ENCODE results near the gene HCRT. TPM values are rescaled to one million over a fixed set of nuclear protein-coding genes. Genes with fewer than 3 reads are reported as not detected.

HCRT gene
- total and polyA plus RNA-seq, 9 donors: not detected

DNA sequence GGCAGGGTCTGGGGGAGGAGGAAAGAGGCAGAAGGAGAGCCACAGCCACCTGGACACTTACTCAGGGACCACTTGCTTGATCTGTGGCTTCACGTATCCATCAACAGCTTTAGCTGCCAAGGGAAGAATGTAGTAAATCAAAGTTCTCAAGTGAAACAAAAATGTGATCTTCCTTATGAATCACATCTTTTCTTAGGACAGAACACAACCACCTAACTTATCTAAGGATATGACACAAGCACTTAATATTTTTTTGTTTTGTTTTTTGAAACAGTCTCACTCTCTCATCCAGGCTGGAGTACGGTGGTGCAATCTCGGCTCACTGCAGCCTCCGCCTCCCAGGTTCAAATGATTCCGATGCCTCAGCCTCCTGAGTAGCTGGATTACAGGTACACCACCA, 17.4 kb upstream of the HCRT start:
- TF ChIP-seq POLR2A (IDR thresholded peaks at IDR 0.05) (no peak), EP300 (IDR thresholded peaks at IDR 0.05) (no peak)
- Histone ChIP-seq H3K27me3 (no peaks in the 10 kb centered on the region), H3K4me1 (ENCODE audit: insufficient read depth) (no peaks in the 10 kb centered on the region), H3K9me3 (no peaks in the 10 kb centered on the region), H3K27ac (no peak overlapping the region), H3K4me3 (no peak overlapping the region), H3K36me3 (no peaks in the 10 kb centered on the region)
- WGBS, 3 donors: 70 to 87% (median 80%) methylated on average over 5 of the region's 5 CpGs
- DNase-seq: no peak
- intact Hi-C loops (cut with DNase I): no loop called here

- intact Hi-C loops (cut with DNase I): no loop called here
- H3K27me3 ChIP-seq: no peaks in the 10 kb centered on the region
- H3K36me3 ChIP-seq: no peaks in the 10 kb centered on the region
- H3K4me1 ChIP-seq (ENCODE audit: insufficient read depth): no peaks in the 10 kb centered on the region
- H3K27ac ChIP-seq: peak overlapping the region in 1 of 2 donors; percentile 39
- no peak overlapping the region for H3K4me3 ChIP-seq
- H3K9me3 ChIP-seq: no peaks in the 10 kb centered on the region
- no peak for TF ChIP-seq POLR2A (IDR thresholded peaks at IDR 0.05)
- TF ChIP-seq EP300 (IDR thresholded peaks at IDR 0.05): no peak
- TF ChIP-seq, protein P1, sequence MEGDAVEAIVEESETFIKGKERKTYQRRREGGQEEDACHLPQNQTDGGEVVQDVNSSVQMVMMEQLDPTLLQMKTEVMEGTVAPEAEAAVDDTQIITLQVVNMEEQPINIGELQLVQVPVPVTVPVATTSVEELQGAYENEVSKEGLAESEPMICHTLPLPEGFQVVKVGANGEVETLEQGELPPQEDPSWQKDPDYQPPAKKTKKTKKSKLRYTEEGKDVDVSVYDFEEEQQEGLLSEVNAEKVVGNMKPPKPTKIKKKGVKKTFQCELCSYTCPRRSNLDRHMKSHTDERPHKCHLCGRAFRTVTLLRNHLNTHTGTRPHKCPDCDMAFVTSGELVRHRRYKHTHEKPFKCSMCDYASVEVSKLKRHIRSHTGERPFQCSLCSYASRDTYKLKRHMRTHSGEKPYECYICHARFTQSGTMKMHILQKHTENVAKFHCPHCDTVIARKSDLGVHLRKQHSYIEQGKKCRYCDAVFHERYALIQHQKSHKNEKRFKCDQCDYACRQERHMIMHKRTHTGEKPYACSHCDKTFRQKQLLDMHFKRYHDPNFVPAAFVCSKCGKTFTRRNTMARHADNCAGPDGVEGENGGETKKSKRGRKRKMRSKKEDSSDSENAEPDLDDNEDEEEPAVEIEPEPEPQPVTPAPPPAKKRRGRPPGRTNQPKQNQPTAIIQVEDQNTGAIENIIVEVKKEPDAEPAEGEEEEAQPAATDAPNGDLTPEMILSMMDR (IDR thresholded peaks at IDR 0.05): no peak
- WGBS, 3 donors: 90 to 96% (median 94%) methylated on average over 6 of the region's 6 CpGs
- no peak for DNase-seq
Measured at GRCh38 chr17:42202159-42202558, 16.9 kb upstream of the HCRT start.

DNA sequence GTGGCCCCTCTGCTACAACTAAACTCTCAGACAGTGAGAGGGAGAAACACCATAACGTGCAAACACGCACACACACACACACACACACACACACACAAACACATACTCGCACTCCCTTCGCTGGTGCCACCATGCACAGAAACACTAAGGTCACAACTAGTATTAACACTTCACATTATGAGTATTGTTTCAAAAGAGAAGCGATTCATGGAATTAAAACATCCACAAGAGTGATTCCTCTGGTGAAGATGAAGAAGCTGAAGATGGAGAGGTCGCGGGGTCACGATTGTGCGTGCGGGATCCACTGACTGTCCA, 16.2 kb upstream of the HCRT start:
- no peak overlapping the region for H3K4me3 ChIP-seq
- no peaks in the 10 kb centered on the region for H3K36me3 ChIP-seq
- TF ChIP-seq POLR2A (IDR thresholded peaks at IDR 0.05) (no peak), EP300 (IDR thresholded peaks at IDR 0.05) (no peak)
- TF ChIP-seq, protein P1 (IDR thresholded peaks at IDR 0.05): no peak
- peak overlapping the region in 1 of 2 donors; percentile 39 for H3K27ac ChIP-seq
- H3K9me3 ChIP-seq: no peaks in the 10 kb centered on the region
- WGBS, 3 donors: 57 to 78% (median 59%) methylated on average over 10 of the region's 10 CpGs
- no peaks in the 10 kb centered on the region for H3K4me1 ChIP-seq (ENCODE audit: insufficient read depth)
- no peak for DNase-seq
- intact Hi-C loops (cut with DNase I): no loop called here
- H3K27me3 ChIP-seq: no peaks in the 10 kb centered on the region

GRCh38 chr17:42200706-42201457, 15.6 kb upstream of the HCRT start:
- 12 to 19% (median 13%) methylated on average over 14 of the region's 14 CpGs for WGBS, 3 donors
- Histone ChIP-seq H3K36me3 (no peaks in the 10 kb centered on the region), H3K9me3 (no peaks in the 10 kb centered on the region), H3K4me3 (no peak overlapping the region), H3K27ac (peak overlapping the region in 1 of 2 donors; percentile 39), H3K27me3 (no peaks in the 10 kb centered on the region), H3K4me1 (ENCODE audit: insufficient read depth) (no peaks in the 10 kb centered on the region)
- no peak for TF ChIP-seq EP300 (IDR thresholded peaks at IDR 0.05)
- TF ChIP-seq, protein P1 (IDR thresholded peaks at IDR 0.05): no peak
- no peak for TF ChIP-seq POLR2A (IDR thresholded peaks at IDR 0.05)
- peak; percentile 72 to 81 (median 75) for DNase-seq
- intact Hi-C loops (cut with DNase I): no loop called here

GRCh38 chr17:42199416-42200011, 14.3 kb upstream of the HCRT start:
- Histone ChIP-seq H3K27ac (no peak overlapping the region), H3K4me1 (ENCODE audit: insufficient read depth) (peaks cover 1% of the 10 kb centered on the region), H3K36me3 (no peaks in the 10 kb centered on the region), H3K27me3 (no peaks in the 10 kb centered on the region), H3K4me3 (no peak overlapping the region), H3K9me3 (no peaks in the 10 kb centered on the region)
- intact Hi-C loops (cut with DNase I): no loop called here
- TF ChIP-seq, protein P1 (IDR thresholded peaks at IDR 0.05): no peak
- no peak for TF ChIP-seq EP300 (IDR thresholded peaks at IDR 0.05)
- no peak for TF ChIP-seq POLR2A (IDR thresholded peaks at IDR 0.05)
- 80 to 87% (median 86%) methylated on average over 12 of the region's 12 CpGs for WGBS, 3 donors
- no peak for DNase-seq
